A673 (cell line): ENCODE measurements around the gene KRTAP12-4. TPM values are rescaled to one million over a fixed set of nuclear protein-coding genes. Genes with fewer than 3 reads are reported as not detected.
"Not testable (repeated sequence)": the region's sequence is repeated elsewhere in the genome, so short reads cannot be mapped to it uniquely, and the experiment has no call there.

ENCODE experiments used
- BruUV-seq: library from RNA; stranded (reverse); fragments of 400-500 nt; replicated peaks from 2 replicates; lab custom pipeline; 2021; lab: Mats Ljungman, UMichigan
- CTCF ChIA-PET: fragments of 300-600 bp; sonication (Branson Sonifier 250); formaldehyde crosslinking; loops from one replicate; lab custom pipeline; 2022; ENCODE audit warnings: antibody characterized with exemption; lab: Charles Lee
- POLR2A ChIA-PET: fragments of 300-600 bp; sonication (Branson Sonifier 250); formaldehyde crosslinking; loops from one replicate; lab custom pipeline; 2022; ENCODE audit warnings: antibody characterized with exemption; ENCODE audit not compliant: low non-redundant PET; lab: Charles Lee
- DNase-seq: peaks from one replicate; pipeline ENCODE4 v3.0.0-alpha.2; 2015; ENCODE audit warnings: low spot score
- H3K27ac ChIP-seq: fragments of 200-600 bp; sonication (generic); 2 replicates; pipeline ENCODE4 v1.5.1; 2016; ENCODE audit warnings: mixed run types, low read depth, mild to moderate bottlenecking, mixed read lengths, antibody characterized with exemption, low read length; ENCODE audit not compliant: poor library complexity, severe bottlenecking
- H3K27me3 ChIP-seq: fragments of 200-600 bp; sonication (generic); replicated peaks from 2 replicates; pipeline ENCODE4 v1.6.1; 2017; ENCODE audit warnings: mixed run types, low read depth, mild to moderate bottlenecking, mixed read lengths, antibody characterized with exemption, low read length; ENCODE audit not compliant: insufficient read depth, poor library complexity
- H3K36me3 ChIP-seq: fragments of 200-600 bp; sonication (generic); 2 replicates; pipeline ENCODE4 v1.6.1; 2016; ENCODE audit warnings: mixed run types, mild to moderate bottlenecking, mixed read lengths, antibody characterized with exemption, low read length; ENCODE audit not compliant: insufficient read depth, poor library complexity, severe bottlenecking
- H3K4me1 ChIP-seq: fragments of 200-600 bp; sonication (generic); 2 replicates; pipeline ENCODE4 v1.6.1; 2017; ENCODE audit warnings: mixed run types, mild to moderate bottlenecking, mixed read lengths, antibody characterized with exemption, low read length; ENCODE audit not compliant: insufficient read depth, poor library complexity, severe bottlenecking
- H3K4me3 ChIP-seq: fragments of 200-600 bp; sonication (generic); 2 replicates; pipeline ENCODE4 v1.5.1; 2016; ENCODE audit warnings: low read depth, mixed run types, mild to moderate bottlenecking, mixed read lengths, low read length; ENCODE audit not compliant: poor library complexity, severe bottlenecking
- H3K9me3 ChIP-seq: fragments of 200-600 bp; sonication (generic); 2 replicates; pipeline ENCODE4 v1.6.1; 2016; ENCODE audit warnings: mixed run types, low read depth, mild to moderate bottlenecking, mixed read lengths, antibody characterized with exemption, low read length; ENCODE audit not compliant: poor library complexity, severe bottlenecking
- CTCF ChIP-seq: fragments of 300-800, 200-600 bp; sonication (generic); conservative IDR thresholded peaks from 2 replicates; pipeline ENCODE4 v1.5.1; 2017; ENCODE audit warnings: low read depth, mild to moderate bottlenecking, antibody characterized with exemption, low read length, moderate library complexity, mixed read lengths
- EZH2 ChIP-seq: fragments of 200-600 bp; sonication (generic); IDR thresholded peaks from 2 replicates; pipeline ENCODE4 v1.6.1; 2017; ENCODE audit warnings: borderline replicate concordance, low read depth, mild to moderate bottlenecking, mixed read lengths, antibody characterized with exemption, low read length; ENCODE audit not compliant: poor library complexity, severe bottlenecking
- intact Hi-C: fragments of 100-400 bp; cut with micrococcal nuclease; formaldehyde crosslinking; loops from one replicate; pipeline ENCODE4 v1.10.0; 2022; ENCODE audit not compliant: unreplicated experiment
- total RNA-seq: library from RNA; stranded (reverse); gene quantifications from 2 replicates; pipeline ENCODE4 v1.2.3, GENCODE V29; 2021

The KRTAP12-4 gene
- total RNA-seq, 1 experiment from 2014 or later: 1.0 TPM

GRCh38 chr21:44643741-44644310, 10.6 kb downstream of the KRTAP12-4 start:
- Histone ChIP-seq H3K4me1 (no peaks in the 10 kb centered on the region), H3K27ac (no peak overlapping the region), H3K9me3 (peaks cover 16% of the 10 kb centered on the region), H3K4me3 (no peak overlapping the region), H3K27me3 (no peaks in the 10 kb centered on the region), H3K36me3 (no peaks in the 10 kb centered on the region)
- ChIA-PET POLR2A (no interaction called here), CTCF (no interaction called here)
- TF ChIP-seq CTCF: no peak
- TF ChIP-seq EZH2: no peak
- no peak for DNase-seq
- BruUV-seq: no TSS peak
- intact Hi-C loops: no loop called here

GRCh38 chr21:44640761-44641160, 13.7 kb downstream of the KRTAP12-4 start:
- no peak for TF ChIP-seq EZH2
- no peak for TF ChIP-seq CTCF
- no peaks in the 10 kb centered on the region for H3K4me1 ChIP-seq
- no TSS peak for BruUV-seq
- ChIA-PET CTCF (no interaction called here), POLR2A (no interaction called here)
- no peak overlapping the region for H3K27ac ChIP-seq
- no peak for DNase-seq
- H3K36me3 ChIP-seq: no peaks in the 10 kb centered on the region
- H3K27me3 ChIP-seq: no peaks in the 10 kb centered on the region
- H3K4me3 ChIP-seq: no peak overlapping the region
- intact Hi-C loops: no loop called here
- peaks cover 16% of the 10 kb centered on the region for H3K9me3 ChIP-seq

DNA sequence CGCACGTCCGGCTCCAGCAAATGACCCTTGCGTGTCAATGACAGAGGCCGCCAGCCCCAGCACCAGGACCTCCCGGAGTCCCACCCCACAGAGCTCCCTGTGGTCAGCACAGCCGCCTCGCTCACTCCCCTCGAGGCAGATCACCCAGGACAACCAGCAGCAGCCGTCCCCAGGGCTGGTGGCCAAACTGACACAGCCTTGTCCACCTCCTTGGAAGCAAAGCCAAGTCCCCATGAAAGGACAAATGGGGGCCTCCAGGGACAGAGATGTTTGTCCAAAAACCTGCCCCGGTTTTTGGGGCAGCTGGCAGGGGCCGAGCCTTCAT, 15.2 kb downstream of the KRTAP12-4 start:
- intact Hi-C loops: no loop called here
- no peak for DNase-seq
- no peaks in the 10 kb centered on the region for H3K27me3 ChIP-seq
- no peak overlapping the region for H3K4me3 ChIP-seq
- POLR2A ChIA-PET: no interaction called here
- no peaks in the 10 kb centered on the region for H3K36me3 ChIP-seq
- peaks cover 6% of the 10 kb centered on the region for H3K9me3 ChIP-seq
- BruUV-seq: no TSS peak
- no peak overlapping the region for H3K27ac ChIP-seq
- no peaks in the 10 kb centered on the region for H3K4me1 ChIP-seq
- CTCF ChIA-PET: no interaction called here
- no peak for TF ChIP-seq EZH2
- no peak for TF ChIP-seq CTCF

- CTCF ChIA-PET: not testable (repeated sequence)
Measured at GRCh38 chr21:44638506-44639330, 15.7 kb downstream of the KRTAP12-4 start.

GRCh38 chr21:44637851-44638348, 16.6 kb downstream of the KRTAP12-4 start:
- H3K4me3 ChIP-seq, H3K27ac ChIP-seq, intact Hi-C loops, POLR2A ChIA-PET, CTCF ChIA-PET, H3K27me3 ChIP-seq, BruUV-seq, H3K9me3 ChIP-seq, DNase-seq, H3K4me1 ChIP-seq, H3K36me3 ChIP-seq: not testable (repeated sequence)

More at GRCh38 chr21:44638506-44639330, 15.7 kb downstream of the KRTAP12-4 start:
- H3K4me1 ChIP-seq, DNase-seq, POLR2A ChIA-PET, H3K27ac ChIP-seq, H3K27me3 ChIP-seq, H3K4me3 ChIP-seq, BruUV-seq, intact Hi-C loops, H3K9me3 ChIP-seq, H3K36me3 ChIP-seq: not testable (repeated sequence)
